Activated CD4-positive, alpha-beta T cell treated with anti-CD3 and anti-CD28 coated beads, Interleukin-2, amount 10 ng/mL, durations not matched to agents 24 days and 14 days (primary cell): Measurements from ENCODE around the gene TEX2. TPM values are rescaled to one million over a fixed set of nuclear protein-coding genes. Genes with fewer than 3 reads are reported as not detected.

ENCODE experiments used
- DNase-seq: peaks from one replicate; pipeline ENCODE4 v3.0.0; 2022
- H3K27ac Mint-ChIP-seq: one replicate; pipeline ENCODE4 v1.8.0; 2022; ENCODE audit warnings: mild to moderate bottlenecking, mixed read lengths
- H3K27me3 Mint-ChIP-seq: one replicate; pipeline ENCODE4 v1.8.0; 2022; ENCODE audit warnings: mixed read lengths
- H3K36me3 Mint-ChIP-seq: one replicate; pipeline ENCODE4 v1.8.0; 2022; ENCODE audit warnings: low read depth, mild to moderate bottlenecking, mixed read lengths
- H3K4me1 Mint-ChIP-seq: one replicate; pipeline ENCODE4 v1.8.0; 2021; ENCODE audit warnings: mixed read lengths
- H3K4me3 Mint-ChIP-seq: one replicate; pipeline ENCODE4 v1.8.0; 2022; ENCODE audit warnings: mild to moderate bottlenecking, moderate library complexity, mixed read lengths
- H3K9me3 Mint-ChIP-seq: one replicate; pipeline ENCODE4 v1.8.0; 2021; ENCODE audit warnings: mixed read lengths
- intact Hi-C: fragments of 100-400 bp; cut with micrococcal nuclease; formaldehyde crosslinking; loops from one replicate; pipeline ENCODE4 v1.15.1; 2023
- total RNA-seq: library from RNA; stranded (reverse); gene quantifications from 2 replicates; pipeline ENCODE4 v1.2.3, GENCODE V29; 2022

The TEX2 gene
- total RNA-seq, 1 donor from 2014 or later = 22.2 TPM

GRCh38 chr17:64155129-64155528, 107.9 kb downstream of the TEX2 start:
- Mint-ChIP-seq H3K27ac (no peak overlapping the region), H3K36me3 (peaks cover 22% of the 10 kb centered on the region), H3K4me3 (no peak overlapping the region), H3K4me1 (peaks cover 2% of the 10 kb centered on the region), H3K9me3 (no peaks in the 10 kb centered on the region), H3K27me3 (no peaks in the 10 kb centered on the region)
- DNase-seq = no peak
- intact Hi-C loops = no loop called here

DNA sequence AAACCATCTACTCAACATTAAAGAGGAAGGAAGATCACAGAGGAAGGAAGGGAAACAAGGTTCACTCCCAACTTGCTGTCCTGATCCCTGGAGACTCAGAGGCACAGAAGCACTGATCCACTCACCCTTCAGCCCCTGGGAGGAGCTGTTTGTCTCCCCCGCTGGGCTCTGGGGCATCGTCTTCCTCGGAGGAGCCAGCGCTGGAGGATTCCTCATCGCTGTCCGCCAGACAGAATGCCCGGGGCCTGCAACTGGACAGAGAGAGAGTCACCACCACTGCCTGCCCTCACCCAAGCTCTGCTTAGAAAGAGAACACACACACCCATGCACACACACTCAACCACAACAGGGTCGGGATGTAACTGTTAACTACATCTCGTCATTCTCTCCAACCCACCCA, 108.3 kb downstream of the TEX2 start:
- Mint-ChIP-seq H3K4me3 (no peak overlapping the region), H3K4me1 (peaks cover 2% of the 10 kb centered on the region), H3K27ac (no peak overlapping the region), H3K9me3 (no peaks in the 10 kb centered on the region), H3K36me3 (peaks cover 22% of the 10 kb centered on the region), H3K27me3 (no peaks in the 10 kb centered on the region)
- intact Hi-C loops = no loop called here
- DNase-seq = no peak

DNA sequence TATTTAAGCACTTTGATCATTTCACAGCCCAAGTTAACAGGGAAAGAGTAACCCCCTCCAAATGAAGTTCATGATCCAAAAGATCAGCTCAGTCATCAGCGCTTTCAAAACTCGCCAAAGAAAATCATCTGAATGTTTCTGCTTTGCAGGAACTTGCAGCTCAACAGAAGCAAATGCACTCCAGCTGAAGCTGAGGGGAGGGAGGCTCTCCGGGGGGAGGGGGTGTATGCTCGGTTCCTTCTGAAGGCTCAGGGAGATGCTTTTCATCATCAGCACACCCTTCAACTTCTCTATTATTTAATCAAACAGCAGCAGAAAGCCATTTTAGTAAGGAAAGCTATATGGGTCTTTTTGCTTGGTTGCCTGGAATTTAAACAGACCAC, 108.8 kb downstream of the TEX2 start:
- Mint-ChIP-seq H3K4me1 (peaks cover 2% of the 10 kb centered on the region), H3K4me3 (no peak overlapping the region), H3K9me3 (no peaks in the 10 kb centered on the region), H3K27me3 (no peaks in the 10 kb centered on the region), H3K27ac (no peak overlapping the region), H3K36me3 (peaks cover 22% of the 10 kb centered on the region)
- no peak for DNase-seq
- intact Hi-C loops = no loop called here

- intact Hi-C loops = no loop called here
- Mint-ChIP-seq H3K27me3 (no peaks in the 10 kb centered on the region), H3K36me3 (peaks cover 25% of the 10 kb centered on the region), H3K9me3 (no peaks in the 10 kb centered on the region), H3K27ac (no peak overlapping the region), H3K4me1 (peaks cover 3% of the 10 kb centered on the region), H3K4me3 (no peak overlapping the region)
- DNase-seq = no peak
Observed at GRCh38 chr17:64153565-64154312, 109.3 kb downstream of the TEX2 start.

DNA sequence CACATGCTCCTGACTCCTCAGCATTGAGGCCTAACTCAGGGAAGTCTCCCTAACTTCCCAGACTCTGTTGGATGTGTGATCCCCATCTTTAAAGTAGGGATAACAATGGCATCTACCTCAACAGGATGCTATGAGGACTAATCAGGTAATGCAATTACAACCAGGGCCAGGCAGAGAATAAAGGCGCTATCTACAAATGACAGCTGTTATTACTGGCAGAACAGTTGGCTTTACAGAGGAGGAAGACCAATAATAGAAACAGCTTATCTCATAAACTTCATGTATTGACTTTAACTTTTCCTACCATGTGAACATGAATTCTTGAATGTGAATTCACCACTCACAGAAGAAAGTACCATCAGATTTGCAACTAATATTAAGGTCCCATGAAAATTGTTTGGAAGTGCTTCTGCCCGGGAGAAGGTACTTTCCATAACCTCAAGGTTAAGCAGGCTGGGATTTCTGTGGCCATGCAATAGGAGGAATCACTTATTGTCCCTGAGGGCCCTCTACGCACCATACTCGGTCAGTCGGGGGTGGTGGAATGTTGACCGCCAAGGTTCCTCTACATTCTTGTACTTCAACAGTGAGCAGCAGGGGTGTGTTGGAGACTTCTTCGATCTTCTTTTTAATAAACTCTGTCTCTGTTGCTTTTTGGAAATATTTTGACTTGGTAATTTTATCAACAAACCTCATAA, 110.5 kb downstream of the TEX2 start:
- intact Hi-C loops = no loop called here
- Mint-ChIP-seq H3K4me3 (no peak overlapping the region), H3K9me3 (no peaks in the 10 kb centered on the region), H3K27me3 (no peaks in the 10 kb centered on the region), H3K4me1 (peaks cover 11% of the 10 kb centered on the region), H3K27ac (no peak overlapping the region), H3K36me3 (peaks cover 36% of the 10 kb centered on the region)
- no peak for DNase-seq

GRCh38 chr17:64151016-64151368, 112.1 kb downstream of the TEX2 start:
- Mint-ChIP-seq H3K4me3 (no peak overlapping the region), H3K9me3 (no peaks in the 10 kb centered on the region), H3K27me3 (no peaks in the 10 kb centered on the region), H3K36me3 (peaks cover 36% of the 10 kb centered on the region), H3K4me1 (peaks cover 21% of the 10 kb centered on the region), H3K27ac (no peak overlapping the region)
- intact Hi-C loops = loop anchor here (1.0 kb wide), 1 partner anchor 47 kb away; no protein-coding TSS in a partner anchor
- DNase-seq = no peak

DNA sequence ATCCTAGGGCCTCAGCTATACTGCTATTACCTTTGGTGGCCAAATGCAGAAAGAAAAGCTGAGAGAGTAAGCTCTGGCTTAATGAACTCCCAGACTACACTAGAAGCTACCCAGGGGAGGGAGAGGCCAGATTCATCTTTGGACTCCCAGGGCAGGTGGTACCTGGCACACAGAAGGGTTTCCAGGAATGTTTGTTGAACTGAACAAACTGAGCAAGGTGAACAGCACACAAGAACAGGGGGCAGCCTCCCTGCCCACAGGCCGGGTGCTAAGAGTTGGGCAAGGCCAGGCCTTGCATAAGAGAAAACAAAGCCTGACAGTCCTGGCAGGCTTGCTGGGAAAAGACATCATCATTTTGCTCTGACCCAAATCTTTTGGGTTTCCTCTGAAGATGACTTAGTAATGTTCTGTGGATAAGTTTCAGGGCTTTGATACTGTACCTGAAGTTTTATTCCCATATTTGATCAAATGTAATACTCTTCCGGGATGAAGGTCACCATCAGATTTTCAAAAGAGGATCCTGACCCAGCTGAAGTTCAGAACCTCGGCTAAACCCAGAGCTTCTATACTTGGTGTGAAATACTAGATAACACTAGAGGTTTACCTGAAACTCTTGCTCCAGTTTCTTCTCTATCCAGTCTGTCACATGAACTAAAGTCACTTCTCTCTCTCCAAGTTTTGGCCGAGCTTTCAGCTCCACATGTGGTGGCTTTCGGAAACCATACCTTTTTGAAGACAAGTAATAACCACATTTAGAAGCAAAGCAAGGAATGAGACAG, 112.6 kb downstream of the TEX2 start:
- H3K27me3 Mint-ChIP-seq = no peaks in the 10 kb centered on the region
- peak overlapping the region; percentile 8 for H3K27ac Mint-ChIP-seq
- H3K4me1 Mint-ChIP-seq = peaks cover 21% of the 10 kb centered on the region
- H3K36me3 Mint-ChIP-seq = peaks cover 36% of the 10 kb centered on the region
- H3K9me3 Mint-ChIP-seq = no peaks in the 10 kb centered on the region
- intact Hi-C loops = loop anchor here (1.0 kb wide), 1 partner anchor 48 kb away; no protein-coding TSS in a partner anchor
- no peak overlapping the region for H3K4me3 Mint-ChIP-seq
- DNase-seq = no peak

DNA sequence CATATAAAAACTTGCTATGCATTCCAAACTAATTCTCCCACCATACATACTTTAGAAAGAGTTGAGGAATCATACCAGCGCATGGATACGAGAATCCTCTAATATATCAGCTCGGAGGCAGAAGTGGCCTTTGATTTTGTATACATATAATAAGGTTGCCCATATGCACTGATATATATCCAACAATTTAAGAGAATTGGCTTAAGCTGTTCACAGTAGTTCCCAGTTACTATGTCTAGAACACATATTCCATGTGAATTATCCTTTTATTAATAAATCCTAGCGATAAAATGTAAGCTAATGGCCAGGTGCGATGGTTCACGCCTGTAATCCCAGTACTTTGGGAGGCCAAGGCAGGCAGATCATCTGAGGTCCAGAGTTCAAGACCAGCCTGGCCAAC, 113.9 kb downstream of the TEX2 start:
- DNase-seq = no peak
- Mint-ChIP-seq H3K4me1 (peaks cover 25% of the 10 kb centered on the region), H3K4me3 (no peak overlapping the region), H3K36me3 (peaks cover 33% of the 10 kb centered on the region), H3K9me3 (no peaks in the 10 kb centered on the region), H3K27me3 (no peaks in the 10 kb centered on the region), H3K27ac (no peak overlapping the region)
- intact Hi-C loops = loop anchor here (5.0 kb wide), 3 partner anchors 68 to 358 kb away; partner anchors contain the start of genes CEP95, DDX5 and SMARCD2

GRCh38 chr17:64148699-64149098, 114.4 kb downstream of the TEX2 start:
- Mint-ChIP-seq H3K9me3 (no peaks in the 10 kb centered on the region), H3K4me1 (peaks cover 25% of the 10 kb centered on the region), H3K4me3 (peak overlapping the region; percentile 41), H3K36me3 (peaks cover 33% of the 10 kb centered on the region), H3K27me3 (no peaks in the 10 kb centered on the region), H3K27ac (peak overlapping the region; percentile 41)
- DNase-seq = no peak
- intact Hi-C loops = loop anchor here (5.0 kb wide), 3 partner anchors 69 to 359 kb away; partner anchors contain the start of genes CEP95, DDX5 and SMARCD2

DNA sequence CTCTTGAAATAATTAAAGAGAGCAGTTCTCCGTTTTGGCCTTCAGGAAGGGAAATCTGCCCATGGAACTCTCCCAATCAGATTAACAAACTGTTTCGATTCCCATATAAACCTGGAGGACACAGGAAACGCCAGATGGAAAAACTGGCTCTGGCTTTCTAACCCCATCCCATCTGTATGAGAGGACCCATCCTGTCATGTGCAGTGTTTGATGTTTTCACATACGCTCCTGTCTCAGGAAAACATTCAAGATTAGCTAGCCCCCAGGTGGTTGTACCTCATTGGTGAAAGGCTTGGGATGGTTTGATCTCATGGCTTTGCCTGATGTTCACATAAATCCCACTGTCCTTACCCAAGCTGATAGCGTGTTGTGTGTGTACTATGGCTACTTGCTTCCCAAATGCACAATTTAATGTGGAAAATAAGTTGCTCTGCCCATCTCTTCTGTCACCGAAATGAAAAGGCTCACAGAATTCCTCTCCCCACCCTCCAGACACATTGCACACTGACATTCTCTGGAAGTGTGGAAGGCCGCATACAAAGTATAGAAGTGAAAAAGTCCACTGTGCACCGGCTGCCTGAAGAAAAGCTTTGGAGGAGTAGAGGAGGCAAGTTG, 114.9 kb downstream of the TEX2 start:
- H3K4me1 Mint-ChIP-seq = peaks cover 25% of the 10 kb centered on the region
- no peaks in the 10 kb centered on the region for H3K9me3 Mint-ChIP-seq
- peak overlapping the region; percentile 51 for H3K27ac Mint-ChIP-seq
- H3K4me3 Mint-ChIP-seq = peak overlapping the region; percentile 41
- peaks cover 33% of the 10 kb centered on the region for H3K36me3 Mint-ChIP-seq
- no peaks in the 10 kb centered on the region for H3K27me3 Mint-ChIP-seq
- no peak for DNase-seq
- intact Hi-C loops = loop anchor here (5.0 kb wide), 3 partner anchors 69 to 359 kb away; partner anchors contain the start of genes CEP95, DDX5 and SMARCD2

GRCh38 chr17:64147110-64148016, 115.7 kb downstream of the TEX2 start:
- Mint-ChIP-seq H3K4me1 (peaks cover 25% of the 10 kb centered on the region), H3K9me3 (no peaks in the 10 kb centered on the region), H3K27ac (no peak overlapping the region), H3K4me3 (peak overlapping the region; percentile 41), H3K27me3 (no peaks in the 10 kb centered on the region), H3K36me3 (peaks cover 26% of the 10 kb centered on the region)
- DNase-seq = no peak
- intact Hi-C loops = loop anchor here (5.0 kb wide), 3 partner anchors 70 to 360 kb away; partner anchors contain the start of genes CEP95, DDX5 and SMARCD2

DNA sequence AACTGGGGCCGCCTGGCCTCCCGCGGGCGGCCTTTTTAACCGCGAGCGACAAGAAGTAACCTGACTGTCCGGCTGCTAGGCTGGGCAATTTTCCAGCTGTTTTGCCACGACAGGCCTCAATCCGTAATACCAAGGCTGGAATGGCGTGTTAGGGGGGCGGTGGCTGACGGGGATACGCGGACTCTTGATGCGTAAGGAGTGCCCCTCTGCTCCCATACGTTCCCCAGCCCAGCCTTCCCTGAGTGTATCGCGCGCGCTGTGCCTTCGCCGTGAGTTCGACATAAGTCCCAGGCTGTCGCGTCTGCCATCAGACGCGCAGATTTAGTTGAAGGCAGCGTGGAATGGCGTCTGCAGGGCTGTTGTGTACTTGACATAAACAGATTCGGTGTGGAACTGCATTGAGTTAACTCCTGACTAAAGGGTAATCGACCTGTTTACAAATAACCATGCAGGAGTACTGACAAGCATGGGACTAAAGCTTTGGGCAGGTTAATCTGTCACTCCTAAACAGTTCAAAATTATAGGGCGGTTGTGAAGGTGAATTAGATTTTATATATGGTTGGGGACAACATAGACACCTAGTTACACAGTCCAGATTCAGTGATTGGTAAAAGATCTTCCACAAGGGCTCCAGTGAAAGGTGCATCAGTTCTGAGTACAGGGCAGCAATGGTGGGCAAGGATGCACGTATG, 116.5 kb downstream of the TEX2 start:
- Mint-ChIP-seq H3K27me3 (no peaks in the 10 kb centered on the region), H3K27ac (no peak overlapping the region), H3K36me3 (peaks cover 23% of the 10 kb centered on the region), H3K9me3 (no peaks in the 10 kb centered on the region), H3K4me1 (peaks cover 25% of the 10 kb centered on the region), H3K4me3 (no peak overlapping the region)
- peak; percentile 82 for DNase-seq
- intact Hi-C loops = loop anchor here (5.0 kb wide), 3 partner anchors 71 to 361 kb away; partner anchors contain the start of genes CEP95, DDX5 and SMARCD2
